GM23338 (cell line): ENCODE measurements around the gene KCNMA1. TPM values are rescaled to one million over a fixed set of nuclear protein-coding genes. Genes with fewer than 3 reads are reported as not detected.

Experiments used
- ATAC-seq: fragments of 200-7000 bp; cut with Tn5 transposase; 3 replicates; pipeline ENCODE4 v1.9.1; 2020
- DNase-seq: peaks from one replicate; pipeline ENCODE4 v3.0.0-alpha.2; 2015; ENCODE audit warnings: low spot score
- H2AFZ ChIP-seq: fragments of 200-600 bp; sonication (generic); 2 replicates; pipeline ENCODE4 v1.8.0; 2016; ENCODE audit warnings: antibody characterized with exemption, mild to moderate bottlenecking, moderate library complexity
- H3F3A ChIP-seq: fragments of 200-600 bp; sonication (generic); replicated peaks from 2 replicates; pipeline ENCODE4 v1.8.0; 2017; ENCODE audit warnings: antibody characterized with exemption, mixed run types, low read depth
- H3K27ac ChIP-seq: fragments of 200-600 bp; sonication (generic); 2 replicates; pipeline ENCODE4 v1.6.1; 2016; ENCODE audit warnings: low read depth
- H3K27me3 ChIP-seq: fragments of 200-600 bp; sonication (generic); 2 replicates; pipeline ENCODE4 v1.8.0; 2016; ENCODE audit warnings: mild to moderate bottlenecking, mixed run types, moderate library complexity; ENCODE audit not compliant: insufficient read depth
- H3K36me3 ChIP-seq: fragments of 200-600 bp; sonication (generic); 2 replicates; pipeline ENCODE4 v1.8.0; 2016; ENCODE audit warnings: mild to moderate bottlenecking; ENCODE audit not compliant: insufficient read depth
- H3K4me1 ChIP-seq: fragments of 200-600 bp; sonication (generic); 2 replicates; pipeline ENCODE4 v1.8.0; 2016; ENCODE audit warnings: mild to moderate bottlenecking, moderate library complexity; ENCODE audit not compliant: insufficient read depth
- H3K4me2 ChIP-seq: fragments of 200-600 bp; sonication (generic); 2 replicates; pipeline ENCODE4 v1.7.1; 2017; ENCODE audit warnings: mixed run types
- H3K4me3 ChIP-seq: fragments of 200-600 bp; sonication (generic); 2 replicates; pipeline ENCODE4 v1.6.1; 2016; ENCODE audit warnings: mixed run types
- H3K79me2 ChIP-seq: fragments of 200-600 bp; sonication (generic); replicated peaks from 2 replicates; pipeline ENCODE4 v1.8.0; 2017; ENCODE audit warnings: mild to moderate bottlenecking; ENCODE audit not compliant: insufficient read depth
- H3K9me2 ChIP-seq: fragments of 200-600 bp; sonication (generic); 2 replicates; pipeline ENCODE4 v1.8.0; 2017; ENCODE audit not compliant: insufficient read depth
- H4K20me1 ChIP-seq: fragments of 200-600 bp; sonication (generic); replicated peaks from 2 replicates; pipeline ENCODE4 v1.8.0; 2017; ENCODE audit warnings: mild to moderate bottlenecking; ENCODE audit not compliant: insufficient read depth
- H3K27ac Mint-ChIP-seq: 2 replicates; pipeline ENCODE4 v1.8.0; 2020; ENCODE audit warnings: inconsistent platforms, mild to moderate bottlenecking, moderate library complexity, mixed read lengths
- H3K27me3 Mint-ChIP-seq: 3 replicates; pipeline ENCODE4 v1.8.0; 2022; ENCODE audit warnings: low read depth, mild to moderate bottlenecking, moderate library complexity, mixed read lengths, inconsistent platforms; ENCODE audit not compliant: insufficient read depth, poor library complexity
- H3K36me3 Mint-ChIP-seq: 3 replicates; pipeline ENCODE4 v1.8.0; 2021; ENCODE audit warnings: low read depth, mild to moderate bottlenecking, inconsistent platforms, moderate library complexity, mixed read lengths
- H3K4me1 Mint-ChIP-seq: 3 replicates; pipeline ENCODE4 v1.8.0; 2020; ENCODE audit warnings: mild to moderate bottlenecking, inconsistent platforms, mixed read lengths
- H3K4me3 Mint-ChIP-seq: 3 replicates; pipeline ENCODE4 v1.8.0; 2021; ENCODE audit warnings: moderate library complexity, mild to moderate bottlenecking, inconsistent platforms, mixed read lengths
- H3K9me3 Mint-ChIP-seq: 3 replicates; pipeline ENCODE4 v1.8.0; 2020; ENCODE audit warnings: moderate library complexity, mild to moderate bottlenecking, inconsistent platforms, mixed read lengths
- CREB1 ChIP-seq: fragments of 250-450 bp; sonication (Bioruptor Pico); IDR thresholded peaks from 2 replicates; pipeline ENCODE4 v1.5.0; 2020; ENCODE audit warnings: low read depth, mild to moderate bottlenecking, moderate library complexity
- CTCF ChIP-seq, 2 experiments: fragments of 200-600 bp in 1 of 2; sonication (generic) in 1 of 2; conservative IDR thresholded peaks; 2 replicates each; pipeline versions ENCODE4 v1.5.1 to v1.6.1; 2016 to 2017; ENCODE audit warnings: antibody characterized with exemption in 2 of 2, low read depth in 2 of 2, mild to moderate bottlenecking in 2 of 2, moderate library complexity in 1 of 2
- ETS1 ChIP-seq: IDR thresholded peaks from 2 replicates; pipeline ENCODE4 v1.6.1; 2016; ENCODE audit warnings: antibody characterized with exemption
- EZH2 ChIP-seq: fragments of 200-600 bp; sonication (generic); IDR thresholded peaks from one replicate; pipeline ENCODE4 v1.8.0; 2017; ENCODE audit warnings: antibody characterized with exemption, mild to moderate bottlenecking, low read depth; ENCODE audit not compliant: unreplicated experiment
- EZH2phosphoT487 ChIP-seq: fragments of 200-600 bp; sonication (generic); IDR thresholded peaks from one replicate; pipeline ENCODE4 v1.8.1; 2018; ENCODE audit warnings: antibody characterized with exemption; ENCODE audit not compliant: unreplicated experiment
- JUNB ChIP-seq: IDR thresholded peaks from one replicate; pipeline ENCODE4 v1.6.1; 2016; ENCODE audit warnings: antibody characterized with exemption; ENCODE audit not compliant: unreplicated experiment
- NANOG ChIP-seq: IDR thresholded peaks from 2 replicates; pipeline ENCODE4 v1.6.1; 2016; ENCODE audit warnings: antibody characterized with exemption, borderline replicate concordance
- POLR2AphosphoS5 ChIP-seq: IDR thresholded peaks from 2 replicates; pipeline ENCODE4 v1.6.1; 2016; ENCODE audit warnings: antibody characterized with exemption, low read depth
- STAT1 ChIP-seq: IDR thresholded peaks from one replicate; pipeline ENCODE4 v1.6.1; 2016; ENCODE audit warnings: antibody characterized with exemption; ENCODE audit not compliant: unreplicated experiment
- ZNF114 ChIP-seq: fragments of 250-450 bp; sonication (Bioruptor Pico); IDR thresholded peaks from 2 replicates; pipeline ENCODE4 v1.5.0; 2020; ENCODE audit warnings: mild to moderate bottlenecking, moderate library complexity
- ZNF331 ChIP-seq: fragments of 250-450 bp; sonication (Bioruptor Pico); IDR thresholded peaks from 2 replicates; pipeline ENCODE4 v1.5.0; 2020; ENCODE audit warnings: low read depth, mild to moderate bottlenecking, moderate library complexity
- polyA plus RNA-seq: library from polyadenylated mRNA; unstranded; fragments of >200 nt; fragmentation: Nextera tagmentation; extraction: Ambion mirVana; gene quantifications from 2 replicates; pipeline ENCODE4 v1.2.1, GENCODE V29; 2016
- total RNA-seq: library from RNA; depleted of rRNA; stranded (reverse); fragments of >200 nt; shearing (Covaris generic); gene quantifications from 2 replicates; pipeline ENCODE4 v1.2.3, GENCODE V29; 2014
- TF ChIP-seq, protein P1 (sequence below): IDR thresholded peaks from one replicate; pipeline ENCODE4 v1.6.1; 2018; ENCODE audit warnings: antibody characterized with exemption; ENCODE audit not compliant: unreplicated experiment
- TF ChIP-seq, protein P2 (sequence below): fragments of 250-450 bp; sonication (Bioruptor Pico); IDR thresholded peaks from 2 replicates; pipeline ENCODE4 v1.5.0; 2020; ENCODE audit warnings: mild to moderate bottlenecking, moderate library complexity

Gene KCNMA1
- total and polyA plus RNA-seq, 2 experiments from 2014 or later: 8.2 to 9.0 TPM

GRCh38 chr10:77168861-77169260 lies 468.7 kb downstream of the KCNMA1 start:
- H3K9me2 ChIP-seq: no peaks in the 10 kb centered on the region
- no peaks in the 10 kb centered on the region for H3K79me2 ChIP-seq
- Mint-ChIP-seq H3K9me3 (no peaks in the 10 kb centered on the region), H3K4me3 (no peak overlapping the region), H3K27ac (no peak overlapping the region), H3K4me1 (peaks cover 9% of the 10 kb centered on the region; the same call in 2 of the 3 replicates), H3K36me3 (no peaks in the 10 kb centered on the region), H3K27me3 (peaks cover 1% of the 10 kb centered on the region)
- no peaks in the 10 kb centered on the region for H3K36me3 ChIP-seq
- H3K4me1 ChIP-seq: no peaks in the 10 kb centered on the region
- H3K27me3 ChIP-seq: no peaks in the 10 kb centered on the region
- no peak overlapping the region for H2AFZ ChIP-seq
- DNase-seq: no peak
- TF ChIP-seq, protein P1, sequence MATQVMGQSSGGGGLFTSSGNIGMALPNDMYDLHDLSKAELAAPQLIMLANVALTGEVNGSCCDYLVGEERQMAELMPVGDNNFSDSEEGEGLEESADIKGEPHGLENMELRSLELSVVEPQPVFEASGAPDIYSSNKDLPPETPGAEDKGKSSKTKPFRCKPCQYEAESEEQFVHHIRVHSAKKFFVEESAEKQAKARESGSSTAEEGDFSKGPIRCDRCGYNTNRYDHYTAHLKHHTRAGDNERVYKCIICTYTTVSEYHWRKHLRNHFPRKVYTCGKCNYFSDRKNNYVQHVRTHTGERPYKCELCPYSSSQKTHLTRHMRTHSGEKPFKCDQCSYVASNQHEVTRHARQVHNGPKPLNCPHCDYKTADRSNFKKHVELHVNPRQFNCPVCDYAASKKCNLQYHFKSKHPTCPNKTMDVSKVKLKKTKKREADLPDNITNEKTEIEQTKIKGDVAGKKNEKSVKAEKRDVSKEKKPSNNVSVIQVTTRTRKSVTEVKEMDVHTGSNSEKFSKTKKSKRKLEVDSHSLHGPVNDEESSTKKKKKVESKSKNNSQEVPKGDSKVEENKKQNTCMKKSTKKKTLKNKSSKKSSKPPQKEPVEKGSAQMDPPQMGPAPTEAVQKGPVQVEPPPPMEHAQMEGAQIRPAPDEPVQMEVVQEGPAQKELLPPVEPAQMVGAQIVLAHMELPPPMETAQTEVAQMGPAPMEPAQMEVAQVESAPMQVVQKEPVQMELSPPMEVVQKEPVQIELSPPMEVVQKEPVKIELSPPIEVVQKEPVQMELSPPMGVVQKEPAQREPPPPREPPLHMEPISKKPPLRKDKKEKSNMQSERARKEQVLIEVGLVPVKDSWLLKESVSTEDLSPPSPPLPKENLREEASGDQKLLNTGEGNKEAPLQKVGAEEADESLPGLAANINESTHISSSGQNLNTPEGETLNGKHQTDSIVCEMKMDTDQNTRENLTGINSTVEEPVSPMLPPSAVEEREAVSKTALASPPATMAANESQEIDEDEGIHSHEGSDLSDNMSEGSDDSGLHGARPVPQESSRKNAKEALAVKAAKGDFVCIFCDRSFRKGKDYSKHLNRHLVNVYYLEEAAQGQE: no peak
- TF ChIP-seq NANOG (no peak), ZNF114 (CRISPR knock-in tag) (no peak), EZH2phosphoT487 (no peak), CREB1 (CRISPR knock-in tag) (no peak), ETS1 (no peak), ZNF331 (no peak), EZH2 (no peak), POLR2AphosphoS5 (no peak), CTCF (conservative IDR thresholded peaks at IDR 0.05; ENCODE audit: low read depth in 2 of 2) (no peak), JUNB (no peak), STAT1 (no peak)
- TF ChIP-seq, protein P2, sequence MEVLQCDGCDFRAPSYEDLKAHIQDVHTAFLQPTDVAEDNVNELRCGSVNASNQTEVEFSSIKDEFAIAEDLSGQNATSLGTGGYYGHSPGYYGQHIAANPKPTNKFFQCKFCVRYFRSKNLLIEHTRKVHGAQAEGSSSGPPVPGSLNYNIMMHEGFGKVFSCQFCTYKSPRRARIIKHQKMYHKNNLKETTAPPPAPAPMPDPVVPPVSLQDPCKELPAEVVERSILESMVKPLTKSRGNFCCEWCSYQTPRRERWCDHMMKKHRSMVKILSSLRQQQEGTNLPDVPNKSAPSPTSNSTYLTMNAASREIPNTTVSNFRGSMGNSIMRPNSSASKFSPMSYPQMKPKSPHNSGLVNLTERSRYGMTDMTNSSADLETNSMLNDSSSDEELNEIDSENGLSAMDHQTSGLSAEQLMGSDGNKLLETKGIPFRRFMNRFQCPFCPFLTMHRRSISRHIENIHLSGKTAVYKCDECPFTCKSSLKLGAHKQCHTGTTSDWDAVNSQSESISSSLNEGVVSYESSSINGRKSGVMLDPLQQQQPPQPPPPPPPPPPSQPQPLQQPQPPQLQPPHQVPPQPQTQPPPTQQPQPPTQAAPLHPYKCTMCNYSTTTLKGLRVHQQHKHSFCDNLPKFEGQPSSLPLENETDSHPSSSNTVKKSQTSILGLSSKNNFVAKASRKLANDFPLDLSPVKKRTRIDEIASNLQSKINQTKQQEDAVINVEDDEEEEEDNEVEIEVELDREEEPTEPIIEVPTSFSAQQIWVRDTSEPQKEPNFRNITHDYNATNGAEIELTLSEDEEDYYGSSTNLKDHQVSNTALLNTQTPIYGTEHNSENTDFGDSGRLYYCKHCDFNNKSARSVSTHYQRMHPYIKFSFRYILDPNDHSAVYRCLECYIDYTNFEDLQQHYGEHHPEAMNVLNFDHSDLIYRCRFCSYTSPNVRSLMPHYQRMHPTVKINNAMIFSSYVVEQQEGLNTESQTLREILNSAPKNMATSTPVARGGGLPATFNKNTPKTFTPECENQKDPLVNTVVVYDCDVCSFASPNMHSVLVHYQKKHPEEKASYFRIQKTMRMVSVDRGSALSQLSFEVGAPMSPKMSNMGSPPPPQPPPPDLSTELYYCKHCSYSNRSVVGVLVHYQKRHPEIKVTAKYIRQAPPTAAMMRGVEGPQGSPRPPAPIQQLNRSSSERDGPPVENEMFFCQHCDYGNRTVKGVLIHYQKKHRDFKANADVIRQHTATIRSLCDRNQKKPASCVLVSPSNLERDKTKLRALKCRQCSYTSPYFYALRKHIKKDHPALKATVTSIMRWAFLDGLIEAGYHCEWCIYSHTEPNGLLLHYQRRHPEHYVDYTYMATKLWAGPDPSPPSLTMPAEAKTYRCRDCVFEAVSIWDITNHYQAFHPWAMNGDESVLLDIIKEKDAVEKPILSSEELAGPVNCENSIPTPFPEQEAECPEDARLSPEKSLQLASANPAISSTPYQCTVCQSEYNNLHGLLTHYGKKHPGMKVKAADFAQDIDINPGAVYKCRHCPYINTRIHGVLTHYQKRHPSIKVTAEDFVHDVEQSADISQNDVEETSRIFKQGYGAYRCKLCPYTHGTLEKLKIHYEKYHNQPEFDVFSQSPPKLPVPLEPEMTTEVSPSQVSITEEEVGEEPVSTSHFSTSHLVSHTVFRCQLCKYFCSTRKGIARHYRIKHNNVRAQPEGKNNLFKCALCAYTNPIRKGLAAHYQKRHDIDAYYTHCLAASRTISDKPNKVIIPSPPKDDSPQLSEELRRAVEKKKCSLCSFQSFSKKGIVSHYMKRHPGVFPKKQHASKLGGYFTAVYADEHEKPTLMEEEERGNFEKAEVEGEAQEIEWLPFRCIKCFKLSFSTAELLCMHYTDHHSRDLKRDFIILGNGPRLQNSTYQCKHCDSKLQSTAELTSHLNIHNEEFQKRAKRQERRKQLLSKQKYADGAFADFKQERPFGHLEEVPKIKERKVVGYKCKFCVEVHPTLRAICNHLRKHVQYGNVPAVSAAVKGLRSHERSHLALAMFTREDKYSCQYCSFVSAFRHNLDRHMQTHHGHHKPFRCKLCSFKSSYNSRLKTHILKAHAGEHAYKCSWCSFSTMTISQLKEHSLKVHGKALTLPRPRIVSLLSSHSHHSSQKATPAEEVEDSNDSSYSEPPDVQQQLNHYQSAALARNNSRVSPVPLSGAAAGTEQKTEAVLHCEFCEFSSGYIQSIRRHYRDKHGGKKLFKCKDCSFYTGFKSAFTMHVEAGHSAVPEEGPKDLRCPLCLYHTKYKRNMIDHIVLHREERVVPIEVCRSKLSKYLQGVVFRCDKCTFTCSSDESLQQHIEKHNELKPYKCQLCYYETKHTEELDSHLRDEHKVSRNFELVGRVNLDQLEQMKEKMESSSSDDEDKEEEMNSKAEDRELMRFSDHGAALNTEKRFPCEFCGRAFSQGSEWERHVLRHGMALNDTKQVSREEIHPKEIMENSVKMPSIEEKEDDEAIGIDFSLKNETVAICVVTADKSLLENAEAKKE (CRISPR knock-in tag): no peak
- no peaks in the 10 kb centered on the region for H4K20me1 ChIP-seq
- no peak overlapping the region for H3K4me2 ChIP-seq
- H3K4me3 ChIP-seq: no peak overlapping the region
- no peak for ATAC-seq
- no peak overlapping the region for H3K27ac ChIP-seq
- H3F3A ChIP-seq: no peaks in the 10 kb centered on the region
